Measurements from ENCODE around the gene ELAVL1. TPM values are rescaled to one million over a fixed set of nuclear protein-coding genes. Genes with fewer than 3 reads are reported as not detected.

ELAVL1 gene
- total and polyA plus RNA-seq, 2 of the 13 experiments (the other 11 are each of a cell fraction or from before 2014, with no cell fraction given): 27.9 to 38.4 TPM

GRCh38 chr19:7912144-7912696 is 93.2 kb downstream of the ELAVL1 start:
- Histone ChIP-seq H3K4me2 (ENCODE audit: low read depth, low read length) (no peak overlapping the region), H3K27ac (ENCODE audit: extremely low read length, insufficient read depth, low read length) (no peak overlapping the region), H3K4me1 (ENCODE audit: insufficient read depth, low read length) (peaks cover 16% of the 10 kb centered on the region), H2AFZ (ENCODE audit: low read length) (no peak overlapping the region), H3K9ac (ENCODE audit: insufficient read depth, low read depth, low read length) (no peak overlapping the region), H4K20me1 (ENCODE audit: insufficient read depth, low read length) (peaks cover 3% of the 10 kb centered on the region; the same call in 1 of the 2 replicates), H3K4me3 (replicated peaks in 1 of 3; ENCODE audit: insufficient read depth in 1 of 3, low read depth in 2 of 3, low read length in 3 of 3) (no peak overlapping the region), H3K36me3 (replicated peaks in 1 of 2; ENCODE audit: control insufficient read depth in 1 of 2, insufficient read depth in 2 of 2, low read length in 2 of 2) (peaks cover 4 to 20% of the 10 kb centered on the region in 2 experiments; a peak in 3 of 5 replicates), H3K27me3 (ENCODE audit: control insufficient read depth in 1 of 2, insufficient read depth in 2 of 2, low read length in 2 of 2) (no peaks in the 10 kb centered on the region), H3K79me2 (ENCODE audit: insufficient read depth, low read length) (no peaks in the 10 kb centered on the region), H3K9me3 (ENCODE audit: low read length) (no peaks in the 10 kb centered on the region)
- intact Hi-C loops (cut with micrococcal nuclease; ENCODE audit: unreplicated experiment): no loop called here
- no peak for TF ChIP-seq ZNF816 (CRISPR knock-in tag; IDR thresholded peaks at IDR 0.05; ENCODE audit: borderline replicate concordance)
- no peak for TF ChIP-seq ZNF629 (CRISPR knock-in tag; conservative IDR thresholded peaks at IDR 0.05)
- no peak for TF ChIP-seq JUNB (CRISPR knock-in tag; IDR thresholded peaks at IDR 0.05; ENCODE audit: borderline replicate concordance)
- TF ChIP-seq CEBPG (CRISPR knock-in tag; IDR thresholded peaks at IDR 0.05): no peak
- TF ChIP-seq E2F5 (CRISPR knock-in tag; conservative IDR thresholded peaks at IDR 0.05): no peak
- no peak for TF ChIP-seq E2F1 (CRISPR knock-in tag; IDR thresholded peaks at IDR 0.05)
- no peak for TF ChIP-seq ELF1 (CRISPR knock-in tag; IDR thresholded peaks at IDR 0.05)
- no peak for TF ChIP-seq RERE (CRISPR knock-in tag; IDR thresholded peaks at IDR 0.05; ENCODE audit: low read depth)
- TF ChIP-seq POLR2G (IDR thresholded peaks at IDR 0.05; ENCODE audit: low read depth, low read length): no peak
- TF ChIP-seq TCF7 (IDR thresholded peaks at IDR 0.05; ENCODE audit: low read depth): no peak
- 97% methylated on average over 11 of the region's 31 CpGs for WGBS (ENCODE audit: low lambda C conversion rate)
- ChIA-PET POLR2A (interaction anchor here (1.9 to 2.6 kb wide), 2 partner anchors 8 to 9 kb away, joined by 6 to 8 read pairs; partner anchors contain the start of genes MAP2K7 and SNAPC2), CTCF (ENCODE audit: low intra/inter-chr PET ratio, low total read pairs) (no interaction called here)
- DNase-seq (ENCODE audit: low spot score) (no peak), ATAC-seq (no peak), FAIRE-seq (no peak)
- no TSS peak for BruUV-seq (replicated peaks)
- in situ Hi-C loops (cut with HindIII; ENCODE audit: extremely low pct_ligation_motif_present, low pct_unique_long_range_greater_than_20kb): no loop called here
